Measurements from ENCODE around the gene NCBP2L. TPM values are rescaled to one million over a fixed set of nuclear protein-coding genes. Genes with fewer than 3 reads are reported as not detected.

Gene NCBP2L
- total and polyA plus RNA-seq, 9 donors, result 0.20 to 1.6 (median 0.52) TPM; not detected in 1

- no peaks in the 10 kb centered on the region for H3K36me3 ChIP-seq
- no peaks in the 10 kb centered on the region for H3K4me1 ChIP-seq (ENCODE audit: insufficient read depth)
- no peak for DNase-seq
- H3K27ac ChIP-seq, result no peak overlapping the region
- no peak for TF ChIP-seq EP300 (IDR thresholded peaks at IDR 0.05)
- TF ChIP-seq POLR2A (IDR thresholded peaks at IDR 0.05), result no peak
- no peak for TF ChIP-seq CTCF (IDR thresholded peaks at IDR 0.05)
- intact Hi-C loops (cut with DNase I), result loop anchor here in 2 of 4 donors (5.0 to 10.0 kb wide), 2 partner anchors 37 to 55 kb away; no protein-coding TSS in a partner anchor
- H3K4me3 ChIP-seq, result no peak overlapping the region
- 79 to 87% (median 85%) methylated on average over 7 of the region's 7 CpGs for WGBS, 3 donors
- no peaks in the 10 kb centered on the region for H3K27me3 ChIP-seq
- no peaks in the 10 kb centered on the region for H3K9me3 ChIP-seq
Observed at GRCh38 chrX:107769581-107770317, 7.8 kb upstream of the NCBP2L start.

GRCh38 chrX:107773206-107773605 lies 4.3 kb upstream of the NCBP2L start:
- Histone ChIP-seq H3K27ac (peak overlapping the region in 1 of 2 donors; percentile 23), H3K4me1 (ENCODE audit: insufficient read depth) (no peaks in the 10 kb centered on the region), H3K9me3 (no peaks in the 10 kb centered on the region), H3K36me3 (no peaks in the 10 kb centered on the region), H3K4me3 (no peak overlapping the region), H3K27me3 (no peaks in the 10 kb centered on the region)
- 42 to 68% (median 48%) methylated on average over 8 of the region's 8 CpGs for WGBS, 3 donors
- TF ChIP-seq POLR2A (IDR thresholded peaks at IDR 0.05) (no peak), CTCF (IDR thresholded peaks at IDR 0.05) (no peak), EP300 (IDR thresholded peaks at IDR 0.05) (no peak)
- DNase-seq, result peak in 1 of 5 donors; percentile 48
- intact Hi-C loops (cut with DNase I), result loop anchor here in 1 of 4 donors (10.0 kb wide), 1 partner anchor 58 kb away; no protein-coding TSS in a partner anchor

- Histone ChIP-seq H3K27ac (peak overlapping the region in 1 of 2 donors; percentile 3), H3K36me3 (no peaks in the 10 kb centered on the region), H3K27me3 (no peaks in the 10 kb centered on the region), H3K9me3 (no peaks in the 10 kb centered on the region), H3K4me3 (peak overlapping the region; percentile 59), H3K4me1 (ENCODE audit: insufficient read depth) (no peaks in the 10 kb centered on the region)
- TF ChIP-seq EP300 (IDR thresholded peaks at IDR 0.05) (no peak), POLR2A (IDR thresholded peaks at IDR 0.05) (no peak), CTCF (IDR thresholded peaks at IDR 0.05) (no peak)
- intact Hi-C loops (cut with DNase I), result loop anchor here in 1 of 4 donors (10.0 kb wide), 1 partner anchor 59 kb away; no protein-coding TSS in a partner anchor
- DNase-seq, result no peak
- WGBS, 3 donors, result 56 to 77% (median 62%) methylated on average over 9 of the region's 9 CpGs
Observed at GRCh38 chrX:107773906-107774435, 3.6 kb upstream of the NCBP2L start.

- intact Hi-C loops (cut with DNase I), result loop anchor here (5.0 to 10.0 kb wide), 5 partner anchors 58 to 118 kb away; no protein-coding TSS in a partner anchor
- Histone ChIP-seq H3K27ac (peak overlapping the region; percentile 72 to 78), H3K4me1 (ENCODE audit: insufficient read depth) (no peaks in the 10 kb centered on the region), H3K9me3 (no peaks in the 10 kb centered on the region), H3K27me3 (no peaks in the 10 kb centered on the region), H3K4me3 (peak overlapping the region; percentile 59), H3K36me3 (no peaks in the 10 kb centered on the region)
- 29 to 38% (median 37%) methylated on average over 38 to 40 of the region's 40 CpGs for WGBS, 3 donors
- TF ChIP-seq EP300 (IDR thresholded peaks at IDR 0.05) (no peak), POLR2A (IDR thresholded peaks at IDR 0.05) (peak; percentile 5), CTCF (IDR thresholded peaks at IDR 0.05) (peak in 1 of 3 donors; percentile 9)
- DNase-seq, result peak in 2 of 5 donors; percentile 34 to 36
Observed at GRCh38 chrX:107775000-107775733, 2.4 kb upstream of the NCBP2L start.

Data from ovary (tissue), 9 donors.